ENCODE measurements around the gene DUOX1.

DNA sequence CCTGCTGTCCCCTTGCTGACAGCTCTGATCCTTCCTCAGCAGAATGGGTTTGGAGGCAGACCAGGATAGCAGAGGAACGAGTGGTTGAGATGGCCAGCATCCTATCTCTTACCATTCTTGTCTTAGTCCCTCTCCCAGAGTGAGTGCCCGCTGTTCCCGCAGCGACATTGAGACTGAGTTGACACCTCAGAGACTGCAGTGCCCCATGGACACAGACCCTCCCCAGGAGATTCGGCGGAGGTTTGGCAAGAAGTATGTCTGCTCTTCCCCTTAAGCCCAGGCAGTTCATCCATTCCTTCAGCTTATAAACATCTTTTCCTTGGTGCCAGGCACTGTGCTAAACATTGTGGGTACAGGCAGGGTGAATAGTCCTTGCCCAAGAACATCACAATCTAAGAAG, 21.2 kb downstream of the DUOX1 start:
- TF ChIP-seq TAF1 (IDR thresholded peaks at IDR 0.05; ENCODE audit: low read depth) (no peak), CREB1 (IDR thresholded peaks at IDR 0.05; ENCODE audit: low read depth) (no peak)
